Measurements from ENCODE around the gene FRMPD4. TPM values are rescaled to one million over a fixed set of nuclear protein-coding genes. Genes with fewer than 3 reads are reported as not detected.

FRMPD4 gene
- total RNA-seq, 1 experiment from 2014 or later, result 1.4 TPM

- DNase-seq (ENCODE audit: low spot score) (no peak), ATAC-seq (no peak)
- ChIA-PET CTCF (no interaction called here), POLR2A (no interaction called here)
- Mint-ChIP-seq H3K4me3 (no peak overlapping the region), H3K36me3 (no peaks in the 10 kb centered on the region), H3K27me3 (ENCODE audit: low read depth) (no peaks in the 10 kb centered on the region), H3K27ac (no peak overlapping the region), H3K9me3 (no peaks in the 10 kb centered on the region), H3K4me1 (peaks cover 19% of the 10 kb centered on the region)
- TF ChIP-seq AFF4 (CRISPR knock-in tag; IDR thresholded peaks at IDR 0.05; ENCODE audit: borderline replicate concordance) (no peak), GABPB1 (CRISPR knock-in tag; IDR thresholded peaks at IDR 0.05) (no peak), RORB (CRISPR knock-in tag; IDR thresholded peaks at IDR 0.05) (no peak), NR2C2 (CRISPR knock-in tag; IDR thresholded peaks at IDR 0.05) (no peak), CREM (CRISPR knock-in tag; IDR thresholded peaks at IDR 0.05) (no peak), ZNF416 (CRISPR knock-in tag; IDR thresholded peaks at IDR 0.05) (no peak)
Measured at GRCh38 chrX:12292996-12293765, 154.9 kb downstream of the FRMPD4 start.

GRCh38 chrX:12297353-12297752 is 159.1 kb downstream of the FRMPD4 start:
- ATAC-seq (no peak), DNase-seq (ENCODE audit: low spot score) (no peak)
- Mint-ChIP-seq H3K4me3 (no peak overlapping the region), H3K27ac (no peak overlapping the region), H3K9me3 (no peaks in the 10 kb centered on the region), H3K4me1 (peaks cover 5% of the 10 kb centered on the region), H3K27me3 (ENCODE audit: low read depth) (no peaks in the 10 kb centered on the region), H3K36me3 (no peaks in the 10 kb centered on the region)
- POLR2A ChIA-PET, result no interaction called here
- CTCF ChIA-PET, result no interaction called here
- TF ChIP-seq USF2 (CRISPR knock-in tag; IDR thresholded peaks at IDR 0.05) (no peak), TP53 (CRISPR knock-in tag; IDR thresholded peaks at IDR 0.05) (no peak), TCF7 (CRISPR knock-in tag; IDR thresholded peaks at IDR 0.05; ENCODE audit: low read depth) (no peak), ZNF219 (CRISPR knock-in tag; IDR thresholded peaks at IDR 0.05; ENCODE audit: borderline replicate concordance) (no peak), ZNF317 (CRISPR knock-in tag; IDR thresholded peaks at IDR 0.05; ENCODE audit: borderline replicate concordance, low read depth) (no peak), TEAD4 (CRISPR knock-in tag; IDR thresholded peaks at IDR 0.05) (no peak), CBFB (CRISPR knock-in tag; IDR thresholded peaks at IDR 0.05; ENCODE audit: low read depth) (no peak), PRDM15 (CRISPR knock-in tag; IDR thresholded peaks at IDR 0.05) (no peak), CREM (CRISPR knock-in tag; IDR thresholded peaks at IDR 0.05) (no peak), CREB1 (CRISPR knock-in tag; IDR thresholded peaks at IDR 0.05) (no peak), ATF6 (CRISPR knock-in tag; IDR thresholded peaks at IDR 0.05) (no peak), ARID4B (CRISPR knock-in tag; IDR thresholded peaks at IDR 0.05; ENCODE audit: borderline replicate concordance) (no peak), IRF1 (CRISPR knock-in tag; IDR thresholded peaks at IDR 0.05) (no peak), ZNF232 (CRISPR knock-in tag; IDR thresholded peaks at IDR 0.05) (no peak), RORB (CRISPR knock-in tag; IDR thresholded peaks at IDR 0.05) (no peak)

All from WTC11 (cell line).